ENCODE results near the gene SHB. TPM values are rescaled to one million over a fixed set of nuclear protein-coding genes. Genes with fewer than 3 reads are reported as not detected.

Gene SHB
- total and polyA plus RNA-seq, 4 donors: 6.2 to 16.1 (median 11.6) TPM

- H3K27ac ChIP-seq (ENCODE audit: low read depth, low read length): peak overlapping the region; percentile 63
- 71% methylated on average over 6 of the region's 6 CpGs for WGBS (ENCODE audit: insufficient coverage)
- DNase-seq (ENCODE audit: low read depth in 4 of 6, low spot score in 6 of 6): no peak
- H3K9me3 ChIP-seq (ENCODE audit: control insufficient read depth, insufficient read depth, low read length): no peaks in the 10 kb centered on the region
- peaks cover 72% of the 10 kb centered on the region for H3K4me1 ChIP-seq (ENCODE audit: control insufficient read depth, insufficient read depth, low read length)
- H3K27me3 ChIP-seq (ENCODE audit: control insufficient read depth, insufficient read depth, low read length): no peaks in the 10 kb centered on the region
- H3K4me3 ChIP-seq (ENCODE audit: low read depth, low read length): no peak overlapping the region
- H3K36me3 ChIP-seq (ENCODE audit: control insufficient read depth, insufficient read depth, low read length): peaks cover 3% of the 10 kb centered on the region
Observed at GRCh38 chr9:38026840-38027527, 42.0 kb downstream of the SHB start.

- no peak overlapping the region for H3K4me3 ChIP-seq (ENCODE audit: low read depth, low read length)
- peaks cover 3% of the 10 kb centered on the region for H3K36me3 ChIP-seq (ENCODE audit: control insufficient read depth, insufficient read depth, low read length)
- H3K27me3 ChIP-seq (ENCODE audit: control insufficient read depth, insufficient read depth, low read length): no peaks in the 10 kb centered on the region
- peaks cover 69% of the 10 kb centered on the region for H3K4me1 ChIP-seq (ENCODE audit: control insufficient read depth, insufficient read depth, low read length)
- peak overlapping the region; percentile 63 for H3K27ac ChIP-seq (ENCODE audit: low read depth, low read length)
- WGBS (ENCODE audit: insufficient coverage): 40% methylated on average over 14 of the region's 18 CpGs
- H3K9me3 ChIP-seq (ENCODE audit: control insufficient read depth, insufficient read depth, low read length): no peaks in the 10 kb centered on the region
- DNase-seq (ENCODE audit: low read depth in 4 of 6, low spot score in 6 of 6): peak in 2 of 6 donors; percentile 56 to 82
Observed at GRCh38 chr9:38026021-38026809, 42.8 kb downstream of the SHB start.

- peaks cover 3% of the 10 kb centered on the region for H3K36me3 ChIP-seq (ENCODE audit: control insufficient read depth, insufficient read depth, low read length)
- H3K9me3 ChIP-seq (ENCODE audit: control insufficient read depth, insufficient read depth, low read length): no peaks in the 10 kb centered on the region
- H3K27me3 ChIP-seq (ENCODE audit: control insufficient read depth, insufficient read depth, low read length): no peaks in the 10 kb centered on the region
- DNase-seq (ENCODE audit: low read depth in 4 of 6, low spot score in 6 of 6): no peak
- H3K4me1 ChIP-seq (ENCODE audit: control insufficient read depth, insufficient read depth, low read length): peaks cover 69% of the 10 kb centered on the region
- H3K4me3 ChIP-seq (ENCODE audit: low read depth, low read length): no peak overlapping the region
- WGBS (ENCODE audit: insufficient coverage): 86% methylated on average over 4 of the region's 8 CpGs
- peak overlapping the region; percentile 63 for H3K27ac ChIP-seq (ENCODE audit: low read depth, low read length)
Observed at GRCh38 chr9:38025166-38025565, 43.9 kb downstream of the SHB start.

- Histone ChIP-seq H3K4me3 (ENCODE audit: low read depth, low read length) (no peak overlapping the region), H3K27me3 (ENCODE audit: control insufficient read depth, insufficient read depth, low read length) (no peaks in the 10 kb centered on the region), H3K9me3 (ENCODE audit: control insufficient read depth, insufficient read depth, low read length) (no peaks in the 10 kb centered on the region), H3K36me3 (ENCODE audit: control insufficient read depth, insufficient read depth, low read length) (peaks cover 3% of the 10 kb centered on the region), H3K4me1 (ENCODE audit: control insufficient read depth, insufficient read depth, low read length) (peaks cover 71% of the 10 kb centered on the region), H3K27ac (ENCODE audit: low read depth, low read length) (peak overlapping the region; percentile 41)
- 39% methylated on average over 4 of the region's 7 CpGs for WGBS (ENCODE audit: insufficient coverage)
- DNase-seq (ENCODE audit: low read depth in 4 of 6, low spot score in 6 of 6): peak in 2 of 6 donors; percentile 51 to 76
Observed at GRCh38 chr9:38024036-38024681, 44.9 kb downstream of the SHB start.

GRCh38 chr9:38023661-38024035 is 45.4 kb downstream of the SHB start:
- WGBS (ENCODE audit: insufficient coverage): 67% methylated on average over 2 of the region's 5 CpGs
- Histone ChIP-seq H3K4me3 (ENCODE audit: low read depth, low read length) (no peak overlapping the region), H3K4me1 (ENCODE audit: control insufficient read depth, insufficient read depth, low read length) (peaks cover 73% of the 10 kb centered on the region), H3K36me3 (ENCODE audit: control insufficient read depth, insufficient read depth, low read length) (peaks cover 3% of the 10 kb centered on the region), H3K27ac (ENCODE audit: low read depth, low read length) (no peak overlapping the region), H3K27me3 (ENCODE audit: control insufficient read depth, insufficient read depth, low read length) (no peaks in the 10 kb centered on the region), H3K9me3 (ENCODE audit: control insufficient read depth, insufficient read depth, low read length) (no peaks in the 10 kb centered on the region)
- DNase-seq (ENCODE audit: low read depth in 4 of 6, low spot score in 6 of 6): no peak

- WGBS (ENCODE audit: insufficient coverage): 44% methylated on average over 8 of the region's 8 CpGs
- Histone ChIP-seq H3K36me3 (ENCODE audit: control insufficient read depth, insufficient read depth, low read length) (peaks cover 3% of the 10 kb centered on the region), H3K27me3 (ENCODE audit: control insufficient read depth, insufficient read depth, low read length) (no peaks in the 10 kb centered on the region), H3K27ac (ENCODE audit: low read depth, low read length) (peak overlapping the region; percentile 8), H3K9me3 (ENCODE audit: control insufficient read depth, insufficient read depth, low read length) (no peaks in the 10 kb centered on the region), H3K4me1 (ENCODE audit: control insufficient read depth, insufficient read depth, low read length) (peaks cover 72% of the 10 kb centered on the region), H3K4me3 (ENCODE audit: low read depth, low read length) (no peak overlapping the region)
- peak in 2 of 6 donors; percentile 48 to 65 for DNase-seq (ENCODE audit: low read depth in 4 of 6, low spot score in 6 of 6)
Observed at GRCh38 chr9:38022995-38023394, 46.0 kb downstream of the SHB start.

GRCh38 chr9:38022203-38022895 is 46.7 kb downstream of the SHB start:
- Histone ChIP-seq H3K27me3 (ENCODE audit: control insufficient read depth, insufficient read depth, low read length) (no peaks in the 10 kb centered on the region), H3K36me3 (ENCODE audit: control insufficient read depth, insufficient read depth, low read length) (peaks cover 3% of the 10 kb centered on the region), H3K27ac (ENCODE audit: low read depth, low read length) (no peak overlapping the region), H3K4me3 (ENCODE audit: low read depth, low read length) (no peak overlapping the region), H3K9me3 (ENCODE audit: control insufficient read depth, insufficient read depth, low read length) (no peaks in the 10 kb centered on the region), H3K4me1 (ENCODE audit: control insufficient read depth, insufficient read depth, low read length) (peaks cover 71% of the 10 kb centered on the region)
- WGBS (ENCODE audit: insufficient coverage): 48% methylated on average over 8 of the region's 17 CpGs
- DNase-seq (ENCODE audit: low read depth in 4 of 6, low spot score in 6 of 6): peak in 1 of 6 donors; percentile 51

- Histone ChIP-seq H3K4me3 (ENCODE audit: low read depth, low read length) (no peak overlapping the region), H3K9me3 (ENCODE audit: control insufficient read depth, insufficient read depth, low read length) (no peaks in the 10 kb centered on the region), H3K4me1 (ENCODE audit: control insufficient read depth, insufficient read depth, low read length) (peaks cover 68% of the 10 kb centered on the region), H3K27ac (ENCODE audit: low read depth, low read length) (no peak overlapping the region), H3K27me3 (ENCODE audit: control insufficient read depth, insufficient read depth, low read length) (no peaks in the 10 kb centered on the region), H3K36me3 (ENCODE audit: control insufficient read depth, insufficient read depth, low read length) (peaks cover 3% of the 10 kb centered on the region)
- no peak for DNase-seq (ENCODE audit: low read depth in 4 of 6, low spot score in 6 of 6)
- WGBS (ENCODE audit: insufficient coverage): 84% methylated on average over 7 of the region's 10 CpGs
Observed at GRCh38 chr9:38020151-38021076, 48.6 kb downstream of the SHB start.

All from spinal cord (tissue), 10 donors.